ENCODE results near the gene HYLS1.

HYLS1 gene

GRCh38 chr11:125873881-125874555 lies 13.4 kb upstream of the HYLS1 start:
- Histone ChIP-seq H3K27me3 (ENCODE audit: control insufficient read depth in 2 of 2, insufficient read depth in 2 of 2, low read length in 2 of 2) (no peaks in the 10 kb centered on the region), H3K4me1 (ENCODE audit: control insufficient read depth in 2 of 2, insufficient read depth in 2 of 2, low read length in 2 of 2) (no peaks in the 10 kb centered on the region), H3K27ac (ENCODE audit: low read depth in 2 of 2, low read length in 2 of 2) (no peak overlapping the region), H3K4me3 (ENCODE audit: low read length in 2 of 2) (no peak overlapping the region), H3K9ac (ENCODE audit: low read depth in 1 of 2, low read length in 2 of 2) (no peak overlapping the region), H3K36me3 (ENCODE audit: control insufficient read depth in 2 of 2, insufficient read depth in 2 of 2, low read length in 2 of 2) (no peaks in the 10 kb centered on the region), H3K9me3 (ENCODE audit: control insufficient read depth in 2 of 2, low read length in 2 of 2) (no peaks in the 10 kb centered on the region)

- no peaks in the 10 kb centered on the region for H3K4me1 ChIP-seq (ENCODE audit: control insufficient read depth in 2 of 2, insufficient read depth in 2 of 2, low read length in 2 of 2)
- no peak overlapping the region for H3K27ac ChIP-seq (ENCODE audit: low read depth in 2 of 2, low read length in 2 of 2)
- no peaks in the 10 kb centered on the region for H3K9me3 ChIP-seq (ENCODE audit: control insufficient read depth in 2 of 2, low read length in 2 of 2)
- H3K27me3 ChIP-seq (ENCODE audit: control insufficient read depth in 2 of 2, insufficient read depth in 2 of 2, low read length in 2 of 2), result no peaks in the 10 kb centered on the region
- H3K9ac ChIP-seq (ENCODE audit: low read depth in 1 of 2, low read length in 2 of 2), result no peak overlapping the region
- no peak overlapping the region for H3K4me3 ChIP-seq (ENCODE audit: low read length in 2 of 2)
- H3K36me3 ChIP-seq (ENCODE audit: control insufficient read depth in 2 of 2, insufficient read depth in 2 of 2, low read length in 2 of 2), result no peaks in the 10 kb centered on the region
Observed at GRCh38 chr11:125874556-125875124, 12.8 kb upstream of the HYLS1 start.

- Histone ChIP-seq H3K27me3 (ENCODE audit: control insufficient read depth in 2 of 2, insufficient read depth in 2 of 2, low read length in 2 of 2) (no peaks in the 10 kb centered on the region), H3K4me3 (ENCODE audit: low read length in 2 of 2) (no peak overlapping the region), H3K36me3 (ENCODE audit: control insufficient read depth in 2 of 2, insufficient read depth in 2 of 2, low read length in 2 of 2) (no peaks in the 10 kb centered on the region), H3K9me3 (ENCODE audit: control insufficient read depth in 2 of 2, low read length in 2 of 2) (no peaks in the 10 kb centered on the region), H3K27ac (ENCODE audit: low read depth in 2 of 2, low read length in 2 of 2) (no peak overlapping the region), H3K4me1 (ENCODE audit: control insufficient read depth in 2 of 2, insufficient read depth in 2 of 2, low read length in 2 of 2) (peaks cover 0 to 2% of the 10 kb centered on the region in 2 donors), H3K9ac (ENCODE audit: low read depth in 1 of 2, low read length in 2 of 2) (no peak overlapping the region)
Observed at GRCh38 chr11:125881291-125881690, 6.2 kb upstream of the HYLS1 start.

- Histone ChIP-seq H3K9me3 (ENCODE audit: control insufficient read depth in 2 of 2, low read length in 2 of 2) (no peaks in the 10 kb centered on the region), H3K36me3 (ENCODE audit: control insufficient read depth in 2 of 2, insufficient read depth in 2 of 2, low read length in 2 of 2) (no peaks in the 10 kb centered on the region), H3K27me3 (ENCODE audit: control insufficient read depth in 2 of 2, insufficient read depth in 2 of 2, low read length in 2 of 2) (no peaks in the 10 kb centered on the region), H3K9ac (ENCODE audit: low read depth in 1 of 2, low read length in 2 of 2) (no peak overlapping the region), H3K4me3 (ENCODE audit: low read length in 2 of 2) (no peak overlapping the region), H3K4me1 (ENCODE audit: control insufficient read depth in 2 of 2, insufficient read depth in 2 of 2, low read length in 2 of 2) (peaks cover 0 to 6% of the 10 kb centered on the region in 2 donors), H3K27ac (ENCODE audit: low read depth in 2 of 2, low read length in 2 of 2) (no peak overlapping the region)
Observed at GRCh38 chr11:125883375-125883774, 4.1 kb upstream of the HYLS1 start.

- Histone ChIP-seq H3K9ac (ENCODE audit: low read depth in 1 of 2, low read length in 2 of 2) (no peak overlapping the region), H3K9me3 (ENCODE audit: control insufficient read depth in 2 of 2, low read length in 2 of 2) (no peaks in the 10 kb centered on the region), H3K4me3 (ENCODE audit: low read length in 2 of 2) (peak overlapping the region; percentile 87 to 96), H3K4me1 (ENCODE audit: control insufficient read depth in 2 of 2, insufficient read depth in 2 of 2, low read length in 2 of 2) (peaks cover 0 to 6% of the 10 kb centered on the region in 2 donors), H3K27ac (ENCODE audit: low read depth in 2 of 2, low read length in 2 of 2) (peak overlapping the region; percentile 95 to 96), H3K36me3 (ENCODE audit: control insufficient read depth in 2 of 2, insufficient read depth in 2 of 2, low read length in 2 of 2) (no peaks in the 10 kb centered on the region), H3K27me3 (ENCODE audit: control insufficient read depth in 2 of 2, insufficient read depth in 2 of 2, low read length in 2 of 2) (no peaks in the 10 kb centered on the region)
Observed at GRCh38 chr11:125886997-125887372, 483 bp upstream of the HYLS1 start.

GRCh38 chr11:125890447-125891100 lies 3.1 kb downstream of the HYLS1 start:
- Histone ChIP-seq H3K36me3 (ENCODE audit: control insufficient read depth in 2 of 2, insufficient read depth in 2 of 2, low read length in 2 of 2) (peaks cover 6 to 17% of the 10 kb centered on the region in 2 donors), H3K27ac (ENCODE audit: low read depth in 2 of 2, low read length in 2 of 2) (no peak overlapping the region), H3K27me3 (ENCODE audit: control insufficient read depth in 2 of 2, insufficient read depth in 2 of 2, low read length in 2 of 2) (no peaks in the 10 kb centered on the region), H3K9me3 (ENCODE audit: control insufficient read depth in 2 of 2, low read length in 2 of 2) (no peaks in the 10 kb centered on the region), H3K9ac (ENCODE audit: low read depth in 1 of 2, low read length in 2 of 2) (no peak overlapping the region), H3K4me3 (ENCODE audit: low read length in 2 of 2) (no peak overlapping the region), H3K4me1 (ENCODE audit: control insufficient read depth in 2 of 2, insufficient read depth in 2 of 2, low read length in 2 of 2) (peaks cover 0 to 8% of the 10 kb centered on the region in 2 donors)

GRCh38 chr11:125892071-125892470 lies 4.6 kb downstream of the HYLS1 start:
- H3K27ac ChIP-seq (ENCODE audit: low read depth in 2 of 2, low read length in 2 of 2), result no peak overlapping the region
- no peaks in the 10 kb centered on the region for H3K9me3 ChIP-seq (ENCODE audit: control insufficient read depth in 2 of 2, low read length in 2 of 2)
- peaks cover 6 to 21% of the 10 kb centered on the region in 2 donors for H3K36me3 ChIP-seq (ENCODE audit: control insufficient read depth in 2 of 2, insufficient read depth in 2 of 2, low read length in 2 of 2)
- no peak overlapping the region for H3K4me3 ChIP-seq (ENCODE audit: low read length in 2 of 2)
- no peaks in the 10 kb centered on the region for H3K27me3 ChIP-seq (ENCODE audit: control insufficient read depth in 2 of 2, insufficient read depth in 2 of 2, low read length in 2 of 2)
- no peak overlapping the region for H3K9ac ChIP-seq (ENCODE audit: low read depth in 1 of 2, low read length in 2 of 2)
- H3K4me1 ChIP-seq (ENCODE audit: control insufficient read depth in 2 of 2, insufficient read depth in 2 of 2, low read length in 2 of 2), result peaks cover 0 to 3% of the 10 kb centered on the region in 2 donors

- H3K4me1 ChIP-seq (ENCODE audit: control insufficient read depth in 2 of 2, insufficient read depth in 2 of 2, low read length in 2 of 2), result peaks cover 0 to 2% of the 10 kb centered on the region in 2 donors
Observed at GRCh38 chr11:125892994-125893393, 5.5 kb downstream of the HYLS1 start.

GRCh38 chr11:125901872-125902271 lies 14.4 kb downstream of the HYLS1 start:
- Histone ChIP-seq H3K27me3 (ENCODE audit: control insufficient read depth in 2 of 2, insufficient read depth in 2 of 2, low read length in 2 of 2) (peaks cover 7 to 9% of the 10 kb centered on the region in 2 donors), H3K4me1 (ENCODE audit: control insufficient read depth in 2 of 2, insufficient read depth in 2 of 2, low read length in 2 of 2) (peaks cover 11% of the 10 kb centered on the region in 2 donors), H3K9me3 (ENCODE audit: control insufficient read depth in 2 of 2, low read length in 2 of 2) (no peaks in the 10 kb centered on the region), H3K4me3 (ENCODE audit: low read length in 2 of 2) (no peak overlapping the region), H3K27ac (ENCODE audit: low read depth in 2 of 2, low read length in 2 of 2) (no peak overlapping the region), H3K36me3 (ENCODE audit: control insufficient read depth in 2 of 2, insufficient read depth in 2 of 2, low read length in 2 of 2) (peaks cover 0 to 9% of the 10 kb centered on the region in 2 donors), H3K9ac (ENCODE audit: low read depth in 1 of 2, low read length in 2 of 2) (no peak overlapping the region)

More at GRCh38 chr11:125892994-125893393, 5.5 kb downstream of the HYLS1 start:
- H3K27ac ChIP-seq (ENCODE audit: low read depth in 2 of 2, low read length in 2 of 2), result no peak overlapping the region
- peaks cover 6 to 21% of the 10 kb centered on the region in 2 donors for H3K36me3 ChIP-seq (ENCODE audit: control insufficient read depth in 2 of 2, insufficient read depth in 2 of 2, low read length in 2 of 2)
- H3K9me3 ChIP-seq (ENCODE audit: control insufficient read depth in 2 of 2, low read length in 2 of 2), result no peaks in the 10 kb centered on the region
- no peak overlapping the region for H3K4me3 ChIP-seq (ENCODE audit: low read length in 2 of 2)
- H3K27me3 ChIP-seq (ENCODE audit: control insufficient read depth in 2 of 2, insufficient read depth in 2 of 2, low read length in 2 of 2), result no peaks in the 10 kb centered on the region
- no peak overlapping the region for H3K9ac ChIP-seq (ENCODE audit: low read depth in 1 of 2, low read length in 2 of 2)

- Histone ChIP-seq H3K36me3 (ENCODE audit: control insufficient read depth in 2 of 2, insufficient read depth in 2 of 2, low read length in 2 of 2) (peaks cover 0 to 9% of the 10 kb centered on the region in 2 donors), H3K4me1 (ENCODE audit: control insufficient read depth in 2 of 2, insufficient read depth in 2 of 2, low read length in 2 of 2) (peaks cover 11% of the 10 kb centered on the region in 2 donors)
Observed at GRCh38 chr11:125902277-125902926, 14.9 kb downstream of the HYLS1 start.

More at GRCh38 chr11:125902277-125902926, 14.9 kb downstream of the HYLS1 start:
- Histone ChIP-seq H3K4me3 (ENCODE audit: low read length in 2 of 2) (peak overlapping the region; percentile 93 to 100), H3K9me3 (ENCODE audit: control insufficient read depth in 2 of 2, low read length in 2 of 2) (no peaks in the 10 kb centered on the region), H3K27me3 (ENCODE audit: control insufficient read depth in 2 of 2, insufficient read depth in 2 of 2, low read length in 2 of 2) (peaks cover 7 to 9% of the 10 kb centered on the region in 2 donors), H3K27ac (ENCODE audit: low read depth in 2 of 2, low read length in 2 of 2) (peak overlapping the region; percentile 63 to 75), H3K9ac (ENCODE audit: low read depth in 1 of 2, low read length in 2 of 2) (peak overlapping the region; percentile 82 to 96)
